HG02763 (cell line): Measurements from ENCODE around the gene ZBED6.

ENCODE experiments used
- ATAC-seq: cut with Tn5 transposase; IDR thresholded peaks from one replicate; pipeline ENCODE4 v1.9.1; 2021; ENCODE audit warnings: mild to moderate bottlenecking, moderate library complexity; ENCODE audit not compliant: unreplicated experiment

ZBED6 gene

DNA sequence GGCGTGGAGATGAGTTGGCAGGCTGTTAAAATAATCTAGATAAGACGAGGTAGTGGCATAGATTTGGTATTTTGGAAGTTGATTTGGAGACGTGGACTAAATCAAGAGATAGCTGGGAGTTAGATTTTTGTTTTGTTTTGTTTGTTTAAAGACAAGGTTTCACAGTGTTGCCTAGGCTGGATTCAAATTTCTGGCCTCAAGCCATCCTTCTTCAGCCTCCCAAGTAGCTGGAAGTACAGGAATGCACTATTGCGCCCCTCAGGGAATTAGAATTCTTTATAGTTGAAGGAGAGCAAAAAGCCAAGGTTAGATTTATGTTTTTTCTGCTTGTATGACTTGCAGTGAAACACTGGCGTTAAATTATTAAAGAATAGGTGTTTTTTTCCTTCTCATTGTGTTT is 43.7 kb downstream of the ZBED6 start:
- ATAC-seq = no peak

DNA sequence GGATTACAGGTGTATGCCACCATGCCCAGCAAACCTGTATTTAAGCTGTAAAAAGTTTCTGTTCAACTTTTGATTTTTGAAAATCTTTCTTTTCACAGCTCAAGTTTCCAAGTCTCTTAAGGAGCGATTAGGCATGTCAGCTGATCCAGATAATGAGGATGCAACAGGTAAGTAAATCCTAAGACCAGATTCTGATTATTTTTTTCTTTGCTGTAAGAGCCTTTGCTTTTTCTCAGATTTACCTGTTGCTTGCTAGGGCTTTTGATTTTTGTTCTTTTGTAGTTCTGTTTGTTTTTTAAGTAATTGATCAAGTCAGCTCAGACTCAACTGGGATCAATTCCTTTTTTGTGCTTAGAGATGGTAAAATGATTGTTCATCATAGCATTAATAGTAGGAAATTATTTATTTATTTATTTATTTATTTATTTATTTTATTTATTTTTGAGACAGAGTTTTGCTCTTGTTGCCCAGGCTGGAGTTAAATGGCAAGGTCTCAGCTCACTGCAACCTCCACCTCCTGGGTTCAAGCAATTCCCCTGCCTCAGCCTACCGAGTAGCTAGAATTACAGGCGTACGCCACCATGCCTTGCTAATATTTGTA is 44.9 kb downstream of the ZBED6 start:
- no peak for ATAC-seq

DNA sequence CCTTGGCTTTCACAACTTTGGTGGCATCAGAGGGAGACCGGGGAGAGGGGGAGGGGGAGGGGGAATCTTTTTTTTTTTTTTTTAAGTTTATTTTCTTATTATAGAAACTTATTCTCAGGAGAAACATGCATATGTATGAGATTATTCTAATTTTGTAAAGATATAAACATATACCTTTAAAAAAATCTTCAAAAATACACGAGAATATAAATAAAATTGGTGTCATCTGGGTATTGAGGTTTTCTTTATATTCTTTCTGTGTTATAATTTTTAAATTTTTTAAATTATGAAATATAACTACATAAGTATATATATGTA is 47.1 kb downstream of the ZBED6 start:
- ATAC-seq = no peak

DNA sequence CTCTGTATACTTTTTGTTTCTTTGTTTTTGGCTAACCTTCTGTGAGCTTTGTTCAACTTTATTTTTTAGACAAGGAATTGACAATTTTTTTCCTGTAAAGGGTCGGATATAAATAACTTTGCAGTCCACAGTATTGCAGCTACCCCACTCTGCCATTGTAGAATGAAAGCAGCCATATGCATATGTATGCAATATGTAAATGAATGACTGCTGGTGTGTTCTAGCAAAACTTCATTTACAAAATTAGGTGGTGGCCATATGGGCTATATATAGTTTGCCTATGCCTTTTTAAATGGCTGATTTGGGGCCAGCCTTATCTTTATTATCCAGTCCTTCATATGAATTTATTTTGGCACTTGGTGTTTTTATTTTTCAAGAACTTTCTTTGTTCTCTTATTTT is 48.0 kb downstream of the ZBED6 start:
- no peak for ATAC-seq
